Psoas muscle (tissue), 8 donors: Measurements from ENCODE around the gene PCA3. TPM values are rescaled to one million over a fixed set of nuclear protein-coding genes. Genes with fewer than 3 reads are reported as not detected.

Experiments used
- ATAC-seq, 4 donors: fragments of 200-7000 bp; cut with Tn5 transposase; one replicate each; pipeline ENCODE4 v1.9.1; 2020; ENCODE audit warnings: moderate library complexity in 3 of 4, mild to moderate bottlenecking in 2 of 4
- DNase-seq, 2 donors: peaks; one replicate each; pipeline ENCODE4 v3.0.0-alpha.2; 2020
- H3K27ac ChIP-seq: fragments of 200-600 bp; one replicate; pipeline ENCODE4 v1.8.0; 2022
- H3K27me3 ChIP-seq, 3 donors: fragments of 200-600 bp in 1 of 3; one replicate each; pipeline versions ENCODE4 v1.6.1 to v1.8.0; 2013 to 2022; ENCODE audit warnings: low read length in 2 of 3, mild to moderate bottlenecking in 2 of 3, moderate library complexity in 1 of 3; ENCODE audit not compliant: insufficient read depth in 3 of 3
- H3K36me3 ChIP-seq, 2 donors: fragments of 200-600 bp in 1 of 2; one replicate each; pipeline versions ENCODE4 v1.6.1 to v1.8.0; 2013 to 2022; ENCODE audit warnings: low read depth in 1 of 2, mild to moderate bottlenecking in 1 of 2, moderate library complexity in 1 of 2; ENCODE audit not compliant: insufficient read depth in 1 of 2
- H3K4me1 ChIP-seq: fragments of 200-600 bp; one replicate; pipeline ENCODE4 v1.8.0; 2022
- H3K4me3 ChIP-seq: fragments of 200-600 bp; one replicate; pipeline ENCODE4 v1.8.0; 2022; ENCODE audit warnings: mild to moderate bottlenecking
- H3K9me3 ChIP-seq: fragments of 200-600 bp; one replicate; pipeline ENCODE4 v1.8.0; 2022
- CTCF ChIP-seq: fragments of 200-600 bp; IDR thresholded peaks from one replicate; pipeline ENCODE4 v1.8.0; 2022; ENCODE audit warnings: antibody characterized with exemption
- WGBS, 3 donors: extraction: QIAGEN DNeasy Blood & Tissue Kit; methylation state at CpG; one replicate each; pipeline versions ENCODE4 v1.1.6 to v1.1.7; 2013; 5-methylcytosine and 5-hydroxymethylcytosine counted together
- intact Hi-C, 2 donors: fragments of 100-400 bp; cut with DNase I; formaldehyde crosslinking; loops; one replicate each; pipeline versions ENCODE4 v1.11.0 to v1.14.2; 2022
- polyA plus RNA-seq, 3 donors: library from polyadenylated mRNA; stranded (reverse); fragments of 200-250 nt; gene quantifications; one replicate each; pipeline ENCODE4 v1.2.3, GENCODE V29; 2013
- total RNA-seq, 4 donors: library from RNA; stranded (reverse); fragmentation: NEBNext Ultra II Directional in 2 of 4; extraction: Animal tissue kit (Norgen Biotek cat#: 25700) in 2 of 4; gene quantifications; one replicate each; pipeline versions ENCODE4 v1.2.1 to v1.2.4, GENCODE V29; 2021 to 2023
- donor health status: healthy with polysubstance abuse.
- donor health status: DM: no; HTN: no; CAD: no; lungs with moderate emphysema.
- donor health status: Bipolar disorder and iron deficiency.
- donor health status: healthy.
- donor health status: DM: yes; HTN: yes; CAD: no.
- donor health status: DM: no; HTN: no; CAD: no.
- donor health status: DM: no; HTN: no; CAD: no.
- donor health status: DM: yes; HTN: yes; CAD: no.

PCA3 gene
- total and polyA plus RNA-seq, 7 donors = 0.04 to 0.07 TPM; not detected in 5

- no peaks in the 10 kb centered on the region for H3K4me1 ChIP-seq
- no peak for TF ChIP-seq CTCF
- intact Hi-C loops = no loop called here
- H3K27me3 ChIP-seq = no peaks in the 10 kb centered on the region
- WGBS, 3 donors = 52 to 61% (median 59%) methylated on average over 3 of the region's 3 CpGs
- no peak overlapping the region for H3K27ac ChIP-seq
- H3K9me3 ChIP-seq = no peaks in the 10 kb centered on the region
- H3K36me3 ChIP-seq = no peaks in the 10 kb centered on the region
- ATAC-seq = no peak
- no peak for DNase-seq
- H3K4me3 ChIP-seq = no peak overlapping the region
These were observed 64.2 kb downstream of the PCA3 start for GRCh38 chr9:76828447-76828846.

- peak; percentile 63 to 94 (median 81) for ATAC-seq
- TF ChIP-seq CTCF = no peak
- WGBS, 3 donors = 22 to 35% (median 27%) methylated on average over 7 of the region's 7 CpGs
- Histone ChIP-seq H3K27me3 (no peaks in the 10 kb centered on the region), H3K4me1 (peaks cover 11% of the 10 kb centered on the region), H3K9me3 (no peaks in the 10 kb centered on the region), H3K4me3 (peak overlapping the region; percentile 23), H3K27ac (peak overlapping the region; percentile 56), H3K36me3 (no peaks in the 10 kb centered on the region)
- no peak for DNase-seq
- intact Hi-C loops = no loop called here
These were observed 71.5 kb downstream of the PCA3 start for GRCh38 chr9:76835571-76836283.

Other genes with a start within 250 kb of the PCA3 start
- gene PRUNE2, start 141.7 kb downstream of the PCA3 start, total RNA-seq = 10 to 100 TPM in 2 of 4 donors, 1 to 10 TPM in 2; 2.0 to 79.9 (median 24.7) TPM
- 1 to 10 TPM; 1.2 to 3.6 (median 1.7) TPM for gene PRUNE2, start 141.7 kb downstream of the PCA3 start, polyA plus RNA-seq